ENCODE data around the gene TCEA2. TPM values are rescaled to one million over a fixed set of nuclear protein-coding genes. Genes with fewer than 3 reads are reported as not detected.

Gene TCEA2
- total and polyA plus RNA-seq, 4 experiments from 2014 or later, result 24.6 to 45.9 (median 35.6) TPM

- peaks cover 0 to 8% of the 10 kb centered on the region in 2 donors for H3K36me3 Mint-ChIP-seq
These were observed 18.6 kb downstream of the TCEA2 start for GRCh38 chr20:64081624-64081964.

GRCh38 chr20:64082126-64082731, 19.2 kb downstream of the TCEA2 start:
- Mint-ChIP-seq H3K27me3 (no peaks in the 10 kb centered on the region), H3K9me3 (peaks cover 0 to 8% (median 0%) of the 10 kb centered on the region in 8 donors), H3K4me3 (peak overlapping the region in 7 of 8 donors; percentile 48 to 86 (median 66)), H3K27ac (peak overlapping the region in 5 of 7 donors; percentile 17 to 89 (median 25)), H3K4me1 (peaks cover 11 to 53% (median 29%) of the 10 kb centered on the region in 4 donors), H3K36me3 (peaks cover 0 to 8% of the 10 kb centered on the region in 2 donors)
- intact Hi-C loops (cut with micrococcal nuclease), result no loop called here
- Histone ChIP-seq H3K9me3 (ENCODE audit: control insufficient read depth in 1 of 2, low read length in 2 of 2) (no peaks in the 10 kb centered on the region), H3K4me3 (ENCODE audit: low read length in 2 of 2) (no peak overlapping the region), H3K27me3 (ENCODE audit: insufficient read depth, low read length) (no peaks in the 10 kb centered on the region), H3K36me3 (ENCODE audit: insufficient read depth, low read length) (no peaks in the 10 kb centered on the region), H3K27ac (ENCODE audit: low read depth, low read length) (no peak overlapping the region), H3K4me1 (ENCODE audit: insufficient read depth, low read length) (peaks cover 30% of the 10 kb centered on the region)
- DNase-seq, result no peak
- CTCF ChIA-PET (ENCODE audit: partially characterized antibody), result interaction anchor here (0.8 to 5.2 kb wide), 6 partner anchors 13 to 102 kb away, joined by 3 to 73 read pairs (median 5); partner anchors contain the start of gene SAMD10
- POLR2A ChIA-PET (ENCODE audit: partially characterized antibody), result interaction anchor here (0.5 to 1.7 kb wide), 3 partner anchors 65 to 193 kb away, joined by 3 read pairs; no protein-coding TSS in a partner anchor

More at GRCh38 chr20:64081624-64081964, 18.6 kb downstream of the TCEA2 start:
- no peak overlapping the region for H3K27ac ChIP-seq (ENCODE audit: low read depth, low read length)
- H3K4me1 Mint-ChIP-seq, result peaks cover 11 to 56% (median 31%) of the 10 kb centered on the region in 4 donors
- CTCF ChIA-PET (ENCODE audit: partially characterized antibody), result interaction anchor here (0.5 to 5.2 kb wide), 5 partner anchors 12 to 41 kb away, joined by 3 to 73 read pairs (median 3); no protein-coding TSS in a partner anchor
- H3K36me3 ChIP-seq (ENCODE audit: insufficient read depth, low read length), result no peaks in the 10 kb centered on the region
- H3K27ac Mint-ChIP-seq, result peak overlapping the region in 5 of 7 donors; percentile 17 to 89 (median 65)
- peak overlapping the region; percentile 46 to 86 (median 62) for H3K4me3 Mint-ChIP-seq
- H3K27me3 ChIP-seq (ENCODE audit: insufficient read depth, low read length), result no peaks in the 10 kb centered on the region
- H3K27me3 Mint-ChIP-seq, result no peaks in the 10 kb centered on the region
- intact Hi-C loops (cut with micrococcal nuclease), result no loop called here
- H3K9me3 Mint-ChIP-seq, result peaks cover 0 to 5% (median 0%) of the 10 kb centered on the region in 8 donors
- no peak for DNase-seq
- POLR2A ChIA-PET (ENCODE audit: partially characterized antibody), result no interaction called here
- H3K4me3 ChIP-seq (ENCODE audit: low read length in 2 of 2), result no peak overlapping the region
- peaks cover 37% of the 10 kb centered on the region for H3K4me1 ChIP-seq (ENCODE audit: insufficient read depth, low read length)
- no peaks in the 10 kb centered on the region for H3K9me3 ChIP-seq (ENCODE audit: control insufficient read depth in 1 of 2, low read length in 2 of 2)

- intact Hi-C loops (cut with micrococcal nuclease), result loop anchor here (1.0 kb wide), 2 partner anchors 37 to 44 kb away; no protein-coding TSS in a partner anchor
- CTCF ChIA-PET (ENCODE audit: partially characterized antibody), result interaction anchor here (1.1 to 5.2 kb wide), 7 partner anchors 10 to 102 kb away, joined by 3 to 73 read pairs (median 6); partner anchors contain the start of gene PRPF6
- Mint-ChIP-seq H3K36me3 (peaks cover 0 to 5% of the 10 kb centered on the region in 2 donors), H3K9me3 (peaks cover 0 to 11% (median 0%) of the 10 kb centered on the region in 8 donors), H3K4me1 (peaks cover 11 to 46% (median 27%) of the 10 kb centered on the region in 4 donors), H3K27me3 (no peaks in the 10 kb centered on the region), H3K4me3 (peak overlapping the region; percentile 68 to 81 (median 76)), H3K27ac (peak overlapping the region in 2 of 7 donors; percentile 35 to 89)
- peaks cover 26% of the 10 kb centered on the region for H3K4me1 ChIP-seq (ENCODE audit: insufficient read depth, low read length)
- no peaks in the 10 kb centered on the region for H3K9me3 ChIP-seq (ENCODE audit: control insufficient read depth in 1 of 2, low read length in 2 of 2)
- H3K4me3 ChIP-seq (ENCODE audit: low read length in 2 of 2), result peak overlapping the region in 1 of 2 donors; percentile 29
- H3K27me3 ChIP-seq (ENCODE audit: insufficient read depth, low read length), result no peaks in the 10 kb centered on the region
- H3K36me3 ChIP-seq (ENCODE audit: insufficient read depth, low read length), result no peaks in the 10 kb centered on the region
- POLR2A ChIA-PET (ENCODE audit: partially characterized antibody), result interaction anchor here (0.5 to 1.9 kb wide), 8 partner anchors 14 to 192 kb away, joined by 3 to 13 read pairs (median 4); partner anchors contain the start of gene PRPF6
- no peak overlapping the region for H3K27ac ChIP-seq (ENCODE audit: low read depth, low read length)
- peak in 1 of 5 donors; percentile 26 for DNase-seq
These were observed 19.9 kb downstream of the TCEA2 start for GRCh38 chr20:64082820-64083377.

- Mint-ChIP-seq H3K4me1 (peaks cover 11 to 44% (median 27%) of the 10 kb centered on the region in 4 donors), H3K27ac (peak overlapping the region in 3 of 7 donors; percentile 35 to 89 (median 74)), H3K27me3 (no peaks in the 10 kb centered on the region), H3K36me3 (peaks cover 0 to 3% of the 10 kb centered on the region in 2 donors), H3K9me3 (peaks cover 0 to 14% (median 3%) of the 10 kb centered on the region in 8 donors), H3K4me3 (peak overlapping the region; percentile 68 to 81 (median 76))
- CTCF ChIA-PET (ENCODE audit: partially characterized antibody), result interaction anchor here (0.9 to 5.2 kb wide), 9 partner anchors 10 to 179 kb away, joined by 3 to 73 read pairs (median 4); partner anchors contain the start of gene PRPF6
- Histone ChIP-seq H3K9me3 (ENCODE audit: control insufficient read depth in 1 of 2, low read length in 2 of 2) (no peaks in the 10 kb centered on the region), H3K4me3 (ENCODE audit: low read length in 2 of 2) (peak overlapping the region; percentile 29 to 51), H3K36me3 (ENCODE audit: insufficient read depth, low read length) (no peaks in the 10 kb centered on the region), H3K27me3 (ENCODE audit: insufficient read depth, low read length) (no peaks in the 10 kb centered on the region), H3K4me1 (ENCODE audit: insufficient read depth, low read length) (peaks cover 26% of the 10 kb centered on the region), H3K27ac (ENCODE audit: low read depth, low read length) (no peak overlapping the region)
- intact Hi-C loops (cut with micrococcal nuclease), result loop anchor here (1.0 kb wide), 2 partner anchors 37 to 44 kb away; no protein-coding TSS in a partner anchor
- peak; percentile 50 to 64 (median 60) for DNase-seq
- POLR2A ChIA-PET (ENCODE audit: partially characterized antibody), result interaction anchor here (1.2 to 1.9 kb wide), 8 partner anchors 11 to 173 kb away, joined by 3 to 13 read pairs (median 6); partner anchors contain the start of genes PRPF6 and TCEA2
These were observed 20.4 kb downstream of the TCEA2 start for GRCh38 chr20:64083378-64083803.

- Histone ChIP-seq H3K9me3 (ENCODE audit: control insufficient read depth in 1 of 2, low read length in 2 of 2) (no peaks in the 10 kb centered on the region), H3K4me1 (ENCODE audit: insufficient read depth, low read length) (peaks cover 26% of the 10 kb centered on the region), H3K27me3 (ENCODE audit: insufficient read depth, low read length) (no peaks in the 10 kb centered on the region), H3K27ac (ENCODE audit: low read depth, low read length) (peak within 1 kb of the TSS; percentile 9), H3K36me3 (ENCODE audit: insufficient read depth, low read length) (no peaks in the 10 kb centered on the region), H3K4me3 (ENCODE audit: low read length in 2 of 2) (peak within 1 kb of the TSS; percentile 29 to 51)
- peak in 1 of 5 donors; percentile 23 for DNase-seq
- H3K9me3 Mint-ChIP-seq, result peaks cover 0 to 14% (median 3%) of the 10 kb centered on the region in 8 donors
- POLR2A ChIA-PET (ENCODE audit: partially characterized antibody), result interaction anchor here (0.9 to 1.9 kb wide), 9 partner anchors 12 to 172 kb away, joined by 3 to 13 read pairs (median 5); partner anchors contain the start of genes PRPF6 and TCEA2
- H3K4me3 Mint-ChIP-seq, result peak within 1 kb of the TSS; percentile 84 to 93 (median 88)
- peaks cover 0 to 1% of the 10 kb centered on the region in 2 donors for H3K36me3 Mint-ChIP-seq
- H3K27me3 Mint-ChIP-seq, result no peaks in the 10 kb centered on the region
- intact Hi-C loops (cut with micrococcal nuclease), result loop anchor here (1.0 kb wide), 2 partner anchors 36 to 45 kb away; no protein-coding TSS in a partner anchor
- H3K27ac Mint-ChIP-seq, result peak within 1 kb of the TSS in 5 of 7 donors; percentile 52 to 89 (median 74)
- CTCF ChIA-PET (ENCODE audit: partially characterized antibody), result interaction anchor here (0.9 to 5.2 kb wide), 10 partner anchors 9 to 179 kb away, joined by 3 to 73 read pairs (median 4); partner anchors contain the start of gene PRPF6
- H3K4me1 Mint-ChIP-seq, result peaks cover 11 to 40% (median 26%) of the 10 kb centered on the region in 4 donors
These were observed 21.0 kb downstream of the TCEA2 start, which contains the start of gene LKAAEAR1 for GRCh38 chr20:64083804-64084684. TSS of gene LKAAEAR1 (minus strand) at chr20:64084398. CDS start at chr20:64084219, 179 bp downstream.

GRCh38 chr20:64084685-64085152, 21.7 kb downstream of the TCEA2 start:
- DNase-seq, result no peak
- H3K4me3 Mint-ChIP-seq, result peak overlapping the region in 7 of 8 donors; percentile 84 to 93 (median 85)
- Histone ChIP-seq H3K36me3 (ENCODE audit: insufficient read depth, low read length) (no peaks in the 10 kb centered on the region), H3K9me3 (ENCODE audit: control insufficient read depth in 1 of 2, low read length in 2 of 2) (no peaks in the 10 kb centered on the region), H3K27me3 (ENCODE audit: insufficient read depth, low read length) (no peaks in the 10 kb centered on the region), H3K4me3 (ENCODE audit: low read length in 2 of 2) (no peak overlapping the region), H3K27ac (ENCODE audit: low read depth, low read length) (peak overlapping the region; percentile 9), H3K4me1 (ENCODE audit: insufficient read depth, low read length) (peaks cover 26% of the 10 kb centered on the region)
- peak overlapping the region in 3 of 7 donors; percentile 45 to 52 (median 52) for H3K27ac Mint-ChIP-seq
- POLR2A ChIA-PET (ENCODE audit: partially characterized antibody), result interaction anchor here (0.9 to 1.9 kb wide), 4 partner anchors 13 to 26 kb away, joined by 3 to 7 read pairs (median 6); partner anchors contain the start of gene TCEA2
- no peaks in the 10 kb centered on the region for H3K36me3 Mint-ChIP-seq
- intact Hi-C loops (cut with micrococcal nuclease), result no loop called here
- no peaks in the 10 kb centered on the region for H3K27me3 Mint-ChIP-seq
- H3K4me1 Mint-ChIP-seq, result peaks cover 11 to 39% (median 25%) of the 10 kb centered on the region in 4 donors
- CTCF ChIA-PET (ENCODE audit: partially characterized antibody), result interaction anchor here (1.0 to 5.2 kb wide), 6 partner anchors 15 to 104 kb away, joined by 3 to 73 read pairs (median 7); partner anchors contain the start of gene PRPF6
- peaks cover 0 to 14% (median 3%) of the 10 kb centered on the region in 8 donors for H3K9me3 Mint-ChIP-seq
